Large intestine (tissue), 3 donors: ENCODE measurements around the gene GM2A. TPM values are rescaled to one million over a fixed set of nuclear protein-coding genes. Genes with fewer than 3 reads are reported as not detected.
"Not testable (repeated sequence)": the region's sequence is repeated elsewhere in the genome, so short reads cannot be mapped to it uniquely, and the experiment has no call there.

ENCODE experiments used
- DNase-seq, 2 donors: peaks; one replicate each; pipeline versions ENCODE4 v3.0.0 to v3.0.0-alpha.2; 2013
- H3K27ac ChIP-seq: one replicate; pipeline ENCODE4 v1.5.1; 2013; ENCODE audit warnings: low read length
- H3K27me3 ChIP-seq: 2 replicates; pipeline ENCODE4 v1.6.1; 2013; ENCODE audit warnings: low read length; ENCODE audit not compliant: control insufficient read depth, insufficient read depth
- H3K36me3 ChIP-seq: 2 replicates; pipeline ENCODE4 v1.6.1; 2013; ENCODE audit warnings: low read length; ENCODE audit not compliant: control insufficient read depth, insufficient read depth
- H3K4me1 ChIP-seq: one replicate; pipeline ENCODE4 v1.6.1; 2013; ENCODE audit warnings: low read length; ENCODE audit not compliant: control insufficient read depth, insufficient read depth
- H3K4me3 ChIP-seq: one replicate; pipeline ENCODE4 v1.5.1; 2013; ENCODE audit warnings: low read length
- H3K9me3 ChIP-seq: one replicate; pipeline ENCODE4 v1.6.1; 2013; ENCODE audit warnings: mild to moderate bottlenecking, low read depth, low read length, moderate library complexity; ENCODE audit not compliant: control insufficient read depth
- WGBS: methylation state at CpG from one replicate; pipeline ENCODE4 v1.1.5; 2013; ENCODE audit warnings: low lambda C conversion rate; ENCODE audit not compliant: insufficient coverage; 5-methylcytosine and 5-hydroxymethylcytosine counted together
- polyA plus RNA-seq: library from polyadenylated mRNA; unstranded; fragments of 120-200 nt; gene quantifications from one replicate; pipeline ENCODE4 v1.2.1, GENCODE V29; 2013

Gene GM2A
- polyA plus RNA-seq, 1 donor: 18.7 TPM

DNA sequence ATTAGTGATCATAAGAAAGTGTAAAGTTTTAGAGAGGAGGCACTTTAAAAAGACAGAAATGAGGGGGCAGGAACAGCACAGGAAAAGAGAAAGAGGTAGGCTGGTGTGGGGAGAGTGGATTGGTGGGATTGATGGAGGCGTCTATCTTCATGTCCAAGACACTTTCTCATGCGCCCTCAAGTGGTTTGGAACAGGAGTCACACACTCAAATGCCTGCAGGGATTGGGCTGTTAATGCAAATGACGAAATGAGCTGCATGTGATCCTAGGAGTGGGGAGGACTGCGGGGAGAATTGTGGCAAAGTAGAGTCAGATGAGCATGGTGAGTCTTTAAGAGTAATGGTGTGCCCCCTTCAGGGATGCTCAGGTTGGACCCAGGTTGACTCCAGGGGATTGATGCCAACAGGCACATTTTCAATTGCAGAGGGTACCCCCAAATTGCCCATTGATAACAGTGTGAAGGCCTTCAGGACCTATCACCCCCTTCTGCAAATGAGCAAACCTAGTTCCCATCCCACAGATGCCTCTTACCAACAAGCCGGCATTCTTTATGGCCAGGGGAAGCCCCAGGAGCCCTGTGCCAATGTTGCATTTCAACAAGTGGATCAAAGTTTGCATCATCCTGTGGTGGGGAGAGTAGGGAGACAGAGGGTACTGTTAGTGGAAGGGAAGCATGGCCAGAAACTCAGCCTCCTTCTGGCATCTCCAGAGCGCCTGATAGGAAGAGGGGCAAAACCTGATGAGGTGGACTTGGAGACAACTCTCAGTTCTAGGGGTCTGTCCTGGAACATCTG, 45.3 kb downstream of the GM2A start:
- H3K4me3 ChIP-seq: no peak overlapping the region
- no CpG with 5 or more reads among the region's 6 CpGs for WGBS
- H3K27me3 ChIP-seq: peaks cover 14% of the 10 kb centered on the region
- no peaks in the 10 kb centered on the region for H3K4me1 ChIP-seq
- no peak overlapping the region for H3K27ac ChIP-seq
- H3K9me3 ChIP-seq: no peaks in the 10 kb centered on the region
- peak in 1 of 2 donors; percentile 43 for DNase-seq
- H3K36me3 ChIP-seq: no peaks in the 10 kb centered on the region

DNA sequence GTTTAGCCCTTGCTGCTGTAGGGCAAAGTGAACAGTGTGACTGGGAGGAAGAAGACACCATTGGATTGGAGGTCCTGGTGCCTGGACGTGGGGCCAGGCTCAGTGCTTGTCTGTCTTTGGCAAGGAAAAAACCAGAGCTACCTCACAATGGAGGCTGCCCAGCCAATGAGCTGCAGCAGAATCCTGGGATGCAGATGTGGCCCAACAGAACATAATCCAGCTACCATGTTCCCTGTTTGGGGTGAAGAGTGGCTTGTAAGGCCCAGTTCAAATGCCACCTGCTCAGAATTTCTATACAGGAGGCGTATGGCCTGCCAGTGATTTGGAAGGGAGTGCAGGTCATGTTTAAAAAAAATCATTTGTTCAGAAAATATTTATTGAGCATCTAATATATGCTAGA, 50.7 kb downstream of the GM2A start, which contains the start of gene SLC36A3:
SLC36A3 (minus strand) TSS at position 101 of the 400 bp plus-strand sequence. CDS start 412 bp downstream, outside the sequence.
- no peak within 1 kb of the TSS for H3K4me3 ChIP-seq
- H3K4me1 ChIP-seq: no peaks in the 10 kb centered on the region
- peaks cover 17% of the 10 kb centered on the region for H3K27me3 ChIP-seq
- no peak within 1 kb of the TSS for H3K27ac ChIP-seq
- H3K9me3 ChIP-seq: no peaks in the 10 kb centered on the region
- DNase-seq: no peak
- H3K36me3 ChIP-seq: no peaks in the 10 kb centered on the region
- no CpG with 5 or more reads among the region's 2 CpGs for WGBS

DNA sequence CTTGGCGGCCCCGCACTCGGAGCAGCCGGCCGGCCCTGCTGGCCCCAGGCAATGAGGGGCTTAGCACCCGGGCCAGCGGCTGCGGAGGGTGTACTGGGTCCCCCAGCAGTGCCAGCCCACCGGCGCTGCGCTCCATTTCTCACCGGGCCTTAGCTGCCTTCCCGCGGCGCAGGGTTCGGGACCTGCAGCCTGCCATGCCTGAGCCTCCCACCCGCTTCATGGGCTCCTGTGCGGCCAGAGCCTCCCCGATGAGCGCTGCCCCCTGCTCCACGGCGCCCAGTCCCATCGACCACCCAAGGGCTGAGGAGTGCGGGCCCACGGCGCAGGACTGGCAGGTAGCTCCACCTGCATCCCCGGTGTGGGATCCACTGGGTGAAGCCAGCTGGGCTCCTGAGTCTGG, 56.3 kb downstream of the GM2A start:
- not testable (repeated sequence) for H3K27ac ChIP-seq, H3K36me3 ChIP-seq, H3K9me3 ChIP-seq, H3K4me1 ChIP-seq, DNase-seq, H3K4me3 ChIP-seq, H3K27me3 ChIP-seq
- WGBS: no CpG with 5 or more reads among the region's 27 CpGs

DNA sequence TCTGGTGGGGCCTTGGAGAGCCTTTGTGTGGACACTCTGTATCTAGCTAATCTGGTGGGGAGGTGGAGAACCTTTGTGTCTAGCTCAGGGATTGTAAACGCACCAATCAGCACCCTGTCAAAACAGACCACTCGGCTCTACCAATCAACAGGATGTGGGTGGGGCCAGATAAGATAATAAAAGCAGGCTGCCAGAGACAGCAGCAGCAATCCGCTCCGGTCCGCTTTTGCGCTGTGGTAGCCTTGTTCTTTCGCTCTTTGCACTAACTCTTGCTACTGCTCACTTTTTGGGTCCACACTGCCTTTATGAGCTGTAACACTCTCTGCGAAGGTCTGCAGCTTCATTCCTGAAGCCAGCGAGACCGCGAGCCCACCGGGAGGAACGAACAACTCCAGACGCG, 56.8 kb downstream of the GM2A start:
- not testable (repeated sequence) for H3K9me3 ChIP-seq, H3K36me3 ChIP-seq, H3K4me3 ChIP-seq, H3K27ac ChIP-seq, H3K4me1 ChIP-seq, DNase-seq, H3K27me3 ChIP-seq
- WGBS: no CpG with 5 or more reads among the region's 15 CpGs

DNA sequence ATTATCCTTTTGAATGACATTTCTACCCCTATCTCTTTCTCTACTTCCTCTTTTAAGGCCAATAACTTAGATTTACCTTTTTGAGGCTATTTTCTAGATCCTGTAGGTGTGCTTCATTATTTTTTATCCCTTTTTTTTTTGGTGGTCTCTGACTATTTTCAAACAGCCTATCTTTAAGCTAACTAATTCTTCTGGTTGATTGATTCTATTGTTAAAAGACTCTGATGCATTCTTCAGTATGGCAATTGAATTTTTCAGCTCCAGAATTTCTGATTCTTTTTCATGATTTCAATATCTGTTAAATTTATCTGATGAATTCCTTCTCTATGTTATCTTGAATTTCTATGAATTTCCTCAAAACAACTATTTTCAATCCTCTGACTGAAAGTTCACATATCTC, 57.9 kb downstream of the GM2A start:
- no peaks in the 10 kb centered on the region for H3K27me3 ChIP-seq
- H3K4me1 ChIP-seq: no peaks in the 10 kb centered on the region
- H3K4me3 ChIP-seq: no peak overlapping the region
- H3K9me3 ChIP-seq: peaks cover 7% of the 10 kb centered on the region
- DNase-seq: no peak
- H3K27ac ChIP-seq: no peak overlapping the region
- no peaks in the 10 kb centered on the region for H3K36me3 ChIP-seq

DNA sequence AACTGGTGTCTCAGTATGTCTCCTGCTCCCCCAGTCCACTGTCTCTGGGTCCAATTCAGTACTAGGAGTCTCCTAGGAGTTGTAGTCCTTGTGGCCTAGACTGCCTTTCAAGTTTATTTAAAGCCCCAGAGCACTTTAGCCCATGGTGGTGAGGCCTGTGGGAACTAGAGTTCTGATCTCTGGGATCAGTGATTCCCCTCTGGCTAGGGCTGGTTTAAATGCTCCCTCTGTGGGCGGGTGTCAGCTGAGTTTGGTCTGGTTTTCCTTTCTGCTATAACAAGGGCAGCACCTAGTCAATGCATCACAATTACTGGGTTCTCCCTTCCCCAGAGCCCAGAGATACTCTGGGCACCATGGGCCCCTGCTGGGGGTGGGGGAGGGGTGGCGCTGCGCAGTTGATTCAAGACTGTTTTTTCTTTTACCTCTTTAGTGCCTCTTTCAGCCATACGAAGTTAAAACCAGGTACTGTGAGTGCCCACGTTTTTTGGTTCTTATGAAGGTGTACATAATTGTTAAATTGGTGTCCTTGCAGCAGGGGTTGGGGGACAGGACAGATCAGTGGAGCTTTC, 59.9 kb downstream of the GM2A start:
- WGBS: no CpG with 5 or more reads among the region's 5 CpGs
- DNase-seq: no peak
- Histone ChIP-seq H3K36me3 (no peaks in the 10 kb centered on the region), H3K27ac (no peak overlapping the region), H3K9me3 (peaks cover 7% of the 10 kb centered on the region), H3K4me3 (no peak overlapping the region), H3K27me3 (no peaks in the 10 kb centered on the region), H3K4me1 (no peaks in the 10 kb centered on the region)

DNA sequence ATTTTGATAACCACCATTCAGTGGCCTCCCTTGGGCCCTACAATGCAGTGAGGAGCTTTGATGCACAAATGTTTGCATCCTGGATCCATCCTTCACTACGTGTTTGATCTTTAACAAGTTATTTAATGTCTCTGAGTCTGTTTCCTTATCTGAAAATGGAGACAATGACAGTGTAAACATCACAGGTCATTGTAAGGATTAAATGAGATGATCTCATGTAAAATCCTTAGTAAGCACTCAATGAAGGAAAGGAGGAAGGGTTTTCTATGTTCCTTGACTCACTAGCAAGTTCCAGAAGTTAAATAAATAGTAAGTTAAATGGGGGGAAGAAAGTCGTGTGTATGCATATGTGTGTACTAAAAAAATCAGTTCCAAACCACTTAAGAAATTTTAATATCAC, 60.4 kb downstream of the GM2A start:
- Histone ChIP-seq H3K27ac (no peak overlapping the region), H3K4me3 (no peak overlapping the region), H3K9me3 (peaks cover 7% of the 10 kb centered on the region), H3K27me3 (no peaks in the 10 kb centered on the region), H3K4me1 (no peaks in the 10 kb centered on the region), H3K36me3 (no peaks in the 10 kb centered on the region)
- 33% methylated on average over 1 of the region's 2 CpGs for WGBS
- no peak for DNase-seq

DNA sequence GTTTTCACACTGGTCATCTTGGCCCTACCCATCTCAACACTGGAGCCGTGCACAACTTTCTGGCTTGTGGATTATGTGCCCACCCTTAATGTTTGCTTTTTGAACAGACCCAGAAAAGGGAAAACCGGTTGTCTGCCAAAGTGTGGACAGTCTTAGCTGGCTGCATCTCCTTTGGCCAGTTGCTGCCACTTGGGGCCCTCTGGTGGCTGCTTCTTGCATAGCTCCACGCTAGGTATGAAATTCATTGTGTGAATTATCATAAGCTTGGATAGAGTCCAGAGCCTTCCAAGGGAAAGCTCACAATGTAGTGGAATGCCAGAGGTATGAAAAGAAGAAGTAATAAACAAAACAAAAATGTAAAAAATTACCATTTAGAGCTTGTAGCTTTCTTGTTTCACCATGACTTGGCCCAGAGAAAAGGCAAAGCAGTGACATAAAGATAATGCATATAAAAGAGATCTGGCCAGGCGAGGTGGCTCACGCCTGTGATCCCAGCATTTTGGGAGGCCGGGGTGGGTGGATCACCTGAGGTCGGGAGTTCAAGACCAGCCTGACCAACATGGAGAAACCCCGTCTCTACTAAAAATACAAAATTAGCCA, 63.1 kb downstream of the GM2A start:
- H3K9me3 ChIP-seq: no peaks in the 10 kb centered on the region
- H3K27me3 ChIP-seq: no peaks in the 10 kb centered on the region
- H3K4me1 ChIP-seq: no peaks in the 10 kb centered on the region
- no peak overlapping the region for H3K27ac ChIP-seq
- WGBS: 10% methylated on average over 2 of the region's 8 CpGs
- no peak overlapping the region for H3K4me3 ChIP-seq
- peak; percentile 43 to 55 for DNase-seq
- H3K36me3 ChIP-seq: no peaks in the 10 kb centered on the region

DNA sequence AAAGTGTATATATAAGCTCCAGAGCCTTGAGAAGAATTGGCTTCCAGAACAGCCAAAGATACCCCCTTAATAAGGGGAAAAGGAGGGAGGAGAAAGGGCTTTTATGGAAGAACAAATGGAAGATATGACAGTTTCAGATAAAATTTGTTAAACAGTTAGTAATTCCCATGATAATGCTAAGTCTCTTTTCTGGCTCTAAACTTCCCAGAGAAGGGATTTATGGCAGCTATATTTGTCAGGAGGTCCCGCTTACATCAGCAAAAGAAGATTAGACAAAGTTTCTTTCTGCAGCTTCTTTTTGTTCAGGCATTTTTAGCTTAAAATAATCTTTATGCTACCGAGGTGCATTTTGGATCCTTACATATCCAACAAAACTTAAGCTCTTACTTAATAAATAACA, 64.9 kb downstream of the GM2A start:
- Histone ChIP-seq H3K27ac (no peak overlapping the region), H3K27me3 (no peaks in the 10 kb centered on the region), H3K9me3 (no peaks in the 10 kb centered on the region), H3K4me3 (no peak overlapping the region), H3K36me3 (no peaks in the 10 kb centered on the region), H3K4me1 (no peaks in the 10 kb centered on the region)
- DNase-seq: no peak
- WGBS: no CpG with 5 or more reads among the region's 2 CpGs

DNA sequence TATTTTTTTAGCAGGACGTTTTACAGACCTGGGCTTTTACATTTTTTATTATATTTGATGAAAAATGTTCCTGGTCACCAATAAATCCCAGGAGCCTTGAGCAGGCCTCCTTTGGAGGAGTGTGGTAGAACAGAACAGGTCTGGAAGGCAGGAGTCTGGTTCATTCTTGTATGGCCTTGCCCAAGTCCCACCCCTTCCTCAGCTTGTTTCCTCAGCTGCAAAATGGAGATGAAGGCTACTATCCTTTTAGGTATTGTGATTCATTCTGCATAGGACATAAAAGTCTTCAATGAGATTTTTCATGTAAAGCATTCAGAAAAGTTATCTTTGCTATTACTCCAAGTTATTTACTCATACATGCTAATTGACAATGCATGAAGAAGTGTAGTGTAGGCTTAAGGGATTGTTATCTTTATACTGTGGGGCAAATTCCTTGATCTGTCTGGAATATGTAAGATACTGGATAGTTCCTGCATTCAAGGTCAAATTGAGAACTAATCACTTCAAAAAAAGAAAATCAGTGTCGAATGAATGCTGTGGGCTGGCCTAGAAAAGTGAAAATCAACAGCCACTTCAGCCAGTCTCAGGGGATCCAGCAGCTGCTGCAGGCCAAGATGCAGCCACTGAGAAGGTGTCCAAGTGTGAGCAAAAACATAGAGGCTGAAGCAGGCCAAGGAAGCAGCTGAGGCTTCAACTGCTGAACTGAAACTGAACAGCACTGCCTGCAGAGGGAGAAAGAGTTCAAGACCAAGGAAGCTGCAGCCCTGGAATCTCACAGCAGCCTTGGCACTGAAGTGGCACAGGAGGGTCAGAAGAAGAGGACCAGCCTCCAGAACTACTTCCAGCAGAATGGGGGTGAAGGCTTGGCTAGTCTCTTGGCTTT, 66.1 kb downstream of the GM2A start:
- peak; percentile 1 to 19 for DNase-seq
- Histone ChIP-seq H3K27ac (no peak overlapping the region), H3K4me3 (no peak overlapping the region), H3K27me3 (no peaks in the 10 kb centered on the region), H3K36me3 (no peaks in the 10 kb centered on the region), H3K9me3 (no peaks in the 10 kb centered on the region), H3K4me1 (no peaks in the 10 kb centered on the region)
- WGBS: 67% methylated on average over 1 of the region's 2 CpGs
